PC-9 (cell line): ENCODE results near the gene CPPED1. TPM values are rescaled to one million over a fixed set of nuclear protein-coding genes. Genes with fewer than 3 reads are reported as not detected.

Experiments used
- BruUV-seq: library from RNA; stranded (reverse); fragments of 400-500 nt; replicated peaks from 2 replicates; lab custom pipeline; 2021; lab: Mats Ljungman, UMichigan
- CTCF ChIA-PET: fragments of 300-600 bp; sonication (Branson Sonifier 250); formaldehyde crosslinking; loops from one replicate; lab custom pipeline; 2022; ENCODE audit warnings: antibody characterized with exemption; lab: Charles Lee
- POLR2A ChIA-PET: fragments of 300-600 bp; sonication (Branson Sonifier 250); formaldehyde crosslinking; loops from one replicate; lab custom pipeline; 2022; ENCODE audit warnings: antibody characterized with exemption; ENCODE audit not compliant: unreplicated experiment; lab: Charles Lee
- DNase-seq, 2 experiments: peaks; one replicate each; pipeline versions ENCODE4 v3.0.0 to v3.0.0-alpha.2; 2015 to 2022; ENCODE audit warnings: mixed read lengths in 1 of 2
- H2AFZ ChIP-seq: fragments of 200-600 bp; sonication (generic); 2 replicates; pipeline ENCODE4 v1.8.1; 2017; ENCODE audit warnings: antibody characterized with exemption
- H3F3A ChIP-seq: fragments of 200-600 bp; sonication (generic); 2 replicates; pipeline ENCODE4 v1.8.1; 2017; ENCODE audit warnings: antibody characterized with exemption, mild to moderate bottlenecking, low read depth; ENCODE audit not compliant: insufficient read depth
- H3K27ac ChIP-seq: fragments of 200-600 bp; sonication (generic); 2 replicates; pipeline ENCODE4 v1.6.1; 2016; ENCODE audit warnings: mixed run types
- H3K27me3 ChIP-seq: fragments of 200-600 bp; sonication (generic); 2 replicates; pipeline ENCODE4 v1.6.1; 2016; ENCODE audit warnings: low read depth, mixed run types; ENCODE audit not compliant: insufficient read depth
- H3K36me3 ChIP-seq: fragments of 200-600 bp; sonication (generic); 2 replicates; pipeline ENCODE4 v1.6.1; 2016; ENCODE audit warnings: low read depth, mixed run types
- H3K4me1 ChIP-seq: fragments of 200-600 bp; sonication (generic); replicated peaks from 2 replicates; pipeline ENCODE4 v1.6.1; 2016; ENCODE audit warnings: mixed run types; ENCODE audit not compliant: insufficient read depth
- H3K4me2 ChIP-seq: fragments of 200-600 bp; sonication (generic); 2 replicates; pipeline ENCODE4 v1.6.1; 2017; ENCODE audit warnings: mixed run types
- H3K4me3 ChIP-seq: fragments of 200-600 bp; sonication (generic); 2 replicates; pipeline ENCODE4 v1.6.1; 2016; ENCODE audit warnings: mixed run types
- H3K79me2 ChIP-seq: fragments of 200-600 bp; sonication (generic); 2 replicates; pipeline ENCODE4 v1.6.1; 2017; ENCODE audit warnings: low read depth, mixed run types
- H3K9me2 ChIP-seq: fragments of 200-600 bp; sonication (generic); 2 replicates; pipeline ENCODE4 v1.8.1; 2017; ENCODE audit warnings: mild to moderate bottlenecking; ENCODE audit not compliant: insufficient read depth
- H3K9me3 ChIP-seq: fragments of 200-600 bp; sonication (generic); 2 replicates; pipeline ENCODE4 v1.8.1; 2016; ENCODE audit warnings: low read depth; ENCODE audit not compliant: insufficient read depth
- H4K20me1 ChIP-seq: fragments of 200-600 bp; sonication (generic); 2 replicates; pipeline ENCODE4 v1.8.1; 2017; ENCODE audit not compliant: insufficient read depth
- EZH2 ChIP-seq: fragments of 200-600 bp; sonication (generic); IDR thresholded peaks from 2 replicates; pipeline ENCODE4 v1.8.0; 2017; ENCODE audit warnings: antibody characterized with exemption, low read depth
- intact Hi-C: fragments of 100-400 bp; cut with micrococcal nuclease; formaldehyde crosslinking; loops from one replicate; pipeline ENCODE4 v1.10.0; 2022; ENCODE audit not compliant: unreplicated experiment
- total RNA-seq: library from RNA; stranded (reverse); gene quantifications from 2 replicates; pipeline ENCODE4 v1.2.3, GENCODE V29; 2021
- TF ChIP-seq, protein P1 (sequence below): fragments of 200-600 bp; sonication (generic); conservative IDR thresholded peaks from 2 replicates; pipeline ENCODE4 v1.6.1; 2017; ENCODE audit warnings: mixed run types, antibody characterized with exemption, mild to moderate bottlenecking, moderate library complexity

CPPED1 gene
- total RNA-seq, 1 experiment from 2014 or later = 66.9 TPM

DNA sequence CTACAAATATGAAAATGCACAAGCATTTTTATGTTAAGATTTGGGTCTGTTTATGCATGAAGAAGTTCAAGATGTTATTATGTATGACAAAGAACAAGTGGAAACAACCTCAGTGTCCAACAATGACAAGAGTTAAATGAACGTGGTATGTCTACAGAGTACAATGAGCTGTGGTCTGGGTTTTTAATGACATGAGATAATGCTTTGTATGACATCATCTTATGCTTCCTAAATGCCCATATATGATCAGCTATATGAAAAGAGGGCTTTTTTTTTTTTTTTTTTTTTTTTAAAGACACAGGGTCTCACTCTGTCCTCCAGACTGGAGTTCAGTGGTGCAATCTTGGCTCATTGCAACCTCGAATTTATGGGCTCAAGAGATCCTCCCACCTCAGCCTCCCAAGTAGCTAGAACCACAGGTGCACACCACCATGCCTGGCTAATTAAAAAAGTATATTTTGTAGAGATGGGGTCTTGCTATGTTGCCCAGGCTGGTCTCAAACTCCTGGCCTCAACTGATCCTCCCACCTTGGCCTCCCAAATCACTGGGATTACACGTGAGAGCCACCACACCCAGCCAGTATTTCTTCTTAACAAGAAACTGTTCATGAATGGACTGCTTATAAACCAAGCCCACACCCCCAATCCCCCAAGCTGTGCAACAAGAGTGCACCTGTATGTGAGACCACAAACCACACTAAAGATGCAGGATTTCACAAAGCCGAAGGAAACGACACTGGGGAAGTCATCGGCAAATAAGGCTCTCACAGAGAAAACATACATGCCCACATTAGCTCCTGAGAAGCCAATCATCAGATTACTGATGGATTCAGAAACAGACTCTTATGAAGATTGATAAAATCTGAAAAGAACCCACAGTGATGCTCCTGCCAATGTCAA is 114.5 kb downstream of the CPPED1 start:
- ChIA-PET CTCF (no interaction called here), POLR2A (interaction anchor here (0.6 to 0.7 kb wide), 3 partner anchors 123 to 1076 kb away, joined by 3 to 14 read pairs (median 13); no protein-coding TSS in a partner anchor)
- Histone ChIP-seq H2AFZ (no peak overlapping the region), H3K36me3 (0 out of 2 replicates have a peak, but pooled peaks cover 7% of the 10 kb centered on the region), H3K9me2 (no peaks in the 10 kb centered on the region), H3F3A (no peaks in the 10 kb centered on the region), H3K4me2 (no peak overlapping the region), H3K27me3 (no peaks in the 10 kb centered on the region), H4K20me1 (peaks cover 7% of the 10 kb centered on the region; the same call in 1 of the 2 replicates), H3K4me3 (no peak overlapping the region), H3K79me2 (no peaks in the 10 kb centered on the region), H3K27ac (no peak overlapping the region), H3K9me3 (no peaks in the 10 kb centered on the region), H3K4me1 (no peaks in the 10 kb centered on the region)
- BruUV-seq = no TSS peak
- TF ChIP-seq, protein P1, sequence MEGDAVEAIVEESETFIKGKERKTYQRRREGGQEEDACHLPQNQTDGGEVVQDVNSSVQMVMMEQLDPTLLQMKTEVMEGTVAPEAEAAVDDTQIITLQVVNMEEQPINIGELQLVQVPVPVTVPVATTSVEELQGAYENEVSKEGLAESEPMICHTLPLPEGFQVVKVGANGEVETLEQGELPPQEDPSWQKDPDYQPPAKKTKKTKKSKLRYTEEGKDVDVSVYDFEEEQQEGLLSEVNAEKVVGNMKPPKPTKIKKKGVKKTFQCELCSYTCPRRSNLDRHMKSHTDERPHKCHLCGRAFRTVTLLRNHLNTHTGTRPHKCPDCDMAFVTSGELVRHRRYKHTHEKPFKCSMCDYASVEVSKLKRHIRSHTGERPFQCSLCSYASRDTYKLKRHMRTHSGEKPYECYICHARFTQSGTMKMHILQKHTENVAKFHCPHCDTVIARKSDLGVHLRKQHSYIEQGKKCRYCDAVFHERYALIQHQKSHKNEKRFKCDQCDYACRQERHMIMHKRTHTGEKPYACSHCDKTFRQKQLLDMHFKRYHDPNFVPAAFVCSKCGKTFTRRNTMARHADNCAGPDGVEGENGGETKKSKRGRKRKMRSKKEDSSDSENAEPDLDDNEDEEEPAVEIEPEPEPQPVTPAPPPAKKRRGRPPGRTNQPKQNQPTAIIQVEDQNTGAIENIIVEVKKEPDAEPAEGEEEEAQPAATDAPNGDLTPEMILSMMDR = no peak
- TF ChIP-seq EZH2 = no peak
- intact Hi-C loops = no loop called here
- no peak for DNase-seq

- no peaks in the 10 kb centered on the region for H3K9me2 ChIP-seq
- no peaks in the 10 kb centered on the region for H3K79me2 ChIP-seq
- BruUV-seq = no TSS peak
- no peak for DNase-seq
- peaks cover 7% of the 10 kb centered on the region; the same call in 1 of the 2 replicates for H4K20me1 ChIP-seq
- no peak overlapping the region for H3K4me2 ChIP-seq
- no peak overlapping the region for H3K4me3 ChIP-seq
- H3K36me3 ChIP-seq = 0 out of 2 replicates have a peak, but pooled peaks cover 7% of the 10 kb centered on the region
- H3K9me3 ChIP-seq = no peaks in the 10 kb centered on the region
- ChIA-PET CTCF (no interaction called here), POLR2A (no interaction called here)
- no peak for TF ChIP-seq EZH2
- TF ChIP-seq, protein P1 = no peak
- H3K4me1 ChIP-seq = no peaks in the 10 kb centered on the region
- intact Hi-C loops = no loop called here
- H3K27me3 ChIP-seq = no peaks in the 10 kb centered on the region
- no peaks in the 10 kb centered on the region for H3F3A ChIP-seq
- no peak overlapping the region for H2AFZ ChIP-seq
- H3K27ac ChIP-seq = no peak overlapping the region
Observed at GRCh38 chr16:12685806-12686205, 117.9 kb downstream of the CPPED1 start.

DNA sequence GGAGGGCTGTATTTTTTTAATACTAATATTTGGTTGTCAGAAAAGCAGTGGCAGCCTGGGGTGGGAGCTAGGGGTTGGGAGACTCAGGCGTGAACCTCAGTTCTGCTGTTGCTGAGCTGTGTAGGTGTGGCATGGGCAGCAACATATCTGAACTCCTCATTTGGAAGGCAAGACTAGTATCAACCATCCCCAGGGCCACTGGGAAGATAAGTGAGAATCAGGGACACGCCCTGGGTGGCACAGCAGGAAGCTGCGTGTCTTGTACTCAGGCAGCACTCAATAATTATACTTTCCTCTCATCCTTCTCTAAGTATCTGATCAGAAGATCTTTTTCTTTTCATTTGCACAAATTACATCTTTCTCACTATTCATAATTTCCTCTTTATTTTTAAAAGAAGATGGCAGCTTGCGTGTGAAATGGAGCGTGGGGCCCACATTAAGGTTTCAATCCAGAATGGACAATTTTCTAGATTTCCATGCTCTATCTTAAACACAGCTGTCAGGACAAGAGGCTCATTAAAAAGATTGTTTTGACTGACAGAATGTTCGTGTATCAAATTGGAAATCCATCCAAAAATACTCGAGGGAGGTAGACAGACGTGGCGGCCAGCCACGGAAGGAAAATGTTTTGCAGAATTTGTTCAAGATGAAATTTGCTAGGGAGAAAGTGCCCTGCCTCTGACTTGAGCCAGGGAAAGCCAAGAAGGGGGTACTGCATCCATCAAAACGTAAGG is 121.1 kb downstream of the CPPED1 start:
- Histone ChIP-seq H4K20me1 (no peaks in the 10 kb centered on the region), H3K9me3 (no peaks in the 10 kb centered on the region), H3K4me2 (no peak overlapping the region), H2AFZ (no peak overlapping the region), H3K4me1 (no peaks in the 10 kb centered on the region), H3K4me3 (no peak overlapping the region), H3K79me2 (no peaks in the 10 kb centered on the region), H3K36me3 (0 out of 2 replicates have a peak, but pooled peaks cover 3% of the 10 kb centered on the region), H3K27me3 (no peaks in the 10 kb centered on the region), H3K9me2 (no peaks in the 10 kb centered on the region), H3K27ac (no peak overlapping the region), H3F3A (no peaks in the 10 kb centered on the region)
- intact Hi-C loops = no loop called here
- no peak for TF ChIP-seq EZH2
- TF ChIP-seq, protein P1 = no peak
- DNase-seq = no peak
- no TSS peak for BruUV-seq
- ChIA-PET CTCF (no interaction called here), POLR2A (interaction anchor here (0.6 kb wide), 1 partner anchor 109 kb away, joined by 3 read pairs; no protein-coding TSS in a partner anchor)
